ENCODE results near the gene HBZ.
"Not testable (repeated sequence)": the region's sequence is repeated elsewhere in the genome, so short reads cannot be mapped to it uniquely, and the experiment has no call there.

The HBZ gene

GRCh38 chr16:164827-165538 is 12.5 kb downstream of the HBZ start:
- DNase-seq (ENCODE audit: low spot score): no peak

GRCh38 chr16:165539-166374 is 13.3 kb downstream of the HBZ start, which contains the start of gene HBM:
Gene HBM, plus strand, starts transcription at chr16:165978. Its CDS starts 20 bp downstream, at chr16:165998.
- no peak for DNase-seq (ENCODE audit: low spot score)

- no peak for DNase-seq (ENCODE audit: low spot score)
These were observed 14.1 kb downstream of the HBZ start for GRCh38 chr16:166375-167121.

GRCh38 chr16:167122-167690 is 14.8 kb downstream of the HBZ start:
- DNase-seq (ENCODE audit: low spot score): no peak

- DNase-seq (ENCODE audit: low spot score): no peak
These were observed 16.0 kb downstream of the HBZ start for GRCh38 chr16:168424-168823.

GRCh38 chr16:169014-169413 is 16.6 kb downstream of the HBZ start:
- DNase-seq (ENCODE audit: low spot score): no peak

- peak; percentile 19 for DNase-seq (ENCODE audit: low spot score)
These were observed 17.7 kb downstream of the HBZ start for GRCh38 chr16:170088-170507.

GRCh38 chr16:170788-171187 is 18.3 kb downstream of the HBZ start:
- DNase-seq (ENCODE audit: low spot score): no peak

GRCh38 chr16:172374-172941 is 20.0 kb downstream of the HBZ start, which contains the start of gene HBA2:
Gene HBA2, plus strand, starts transcription at chr16:172876. Its CDS starts 37 bp downstream, at chr16:172913.
- not testable (repeated sequence) for DNase-seq (ENCODE audit: low spot score)

- not testable (repeated sequence) for DNase-seq (ENCODE audit: low spot score)
These were observed 20.9 kb downstream of the HBZ start for GRCh38 chr16:173211-173854.

- not testable (repeated sequence) for DNase-seq (ENCODE audit: low spot score)
These were observed 21.7 kb downstream of the HBZ start for GRCh38 chr16:173928-174769.

- no peak for DNase-seq (ENCODE audit: low spot score)
These were observed 22.8 kb downstream of the HBZ start for GRCh38 chr16:175011-175949.

GRCh38 chr16:176006-176405 is 23.6 kb downstream of the HBZ start:
- DNase-seq (ENCODE audit: low spot score): not testable (repeated sequence)

- DNase-seq (ENCODE audit: low spot score): not testable (repeated sequence)
These were observed 24.3 kb downstream of the HBZ start, which contains the start of gene HBA1 for GRCh38 chr16:176477-177382. Gene HBA1, plus strand, starts transcription at chr16:176680. Its CDS starts 37 bp downstream, at chr16:176717.

GRCh38 chr16:177394-177822 is 25.0 kb downstream of the HBZ start:
- DNase-seq (ENCODE audit: low spot score): peak; percentile 87

- no peak for DNase-seq (ENCODE audit: low spot score)
These were observed 25.7 kb downstream of the HBZ start for GRCh38 chr16:177981-178667.

- no peak for DNase-seq (ENCODE audit: low spot score)
These were observed 26.2 kb downstream of the HBZ start for GRCh38 chr16:178668-179015.
